Transverse colon (tissue), 4 donors: Measurements from ENCODE around the gene C1orf35. TPM values are rescaled to one million over a fixed set of nuclear protein-coding genes. Genes with fewer than 3 reads are reported as not detected.
A peak's percentile ranks its signal among the peaks of the same experiment; 100 is the strongest.

ENCODE experiments used
- DNase-seq: peaks from one replicate; pipeline ENCODE4 v3.0.0-alpha.2; 2019
- H3K27ac ChIP-seq, 4 donors: fragments of 200-600 bp; sonication (generic); 2 replicates each; pipeline ENCODE4 v1.5.1; 2016 to 2018; ENCODE audit warnings: inconsistent platforms in 4 of 4
- H3K27me3 ChIP-seq: fragments of 200-600 bp; sonication (generic); 2 replicates; pipeline ENCODE4 v1.5.1; 2017; ENCODE audit warnings: inconsistent platforms
- H3K36me3 ChIP-seq, 4 donors: fragments of 200-600 bp; sonication (generic); 2 replicates each; pipeline ENCODE4 v1.5.1; 2017 to 2019; ENCODE audit warnings: inconsistent platforms in 4 of 4
- H3K4me1 ChIP-seq, 4 donors: fragments of 200-600 bp; sonication (generic); 2 replicates each; pipeline ENCODE4 v1.5.1; 2017 to 2020; ENCODE audit warnings: inconsistent platforms in 4 of 4
- H3K4me3 ChIP-seq, 4 donors: fragments of 200-600 bp; sonication (generic); 1 replicate in 1 of 4; 2 replicates in 3 of 4; pipeline versions ENCODE4 v1.5.1 to v1.6.1; 2017 to 2019; ENCODE audit warnings: inconsistent platforms in 4 of 4
- H3K9me3 ChIP-seq, 2 donors: fragments of 200-600 bp; sonication (generic); 2 replicates each; pipeline ENCODE4 v1.5.1; 2017 to 2019; ENCODE audit warnings: inconsistent platforms in 2 of 2
- EP300 ChIP-seq: sonication (generic); formaldehyde crosslinking; IDR thresholded peaks from one replicate; pipeline ENCODE4 v1.6.1; 2017; ENCODE audit warnings: antibody characterized with exemption, low read depth
- POLR2A ChIP-seq: fragments of 450-650 bp; IDR thresholded peaks from one replicate; pipeline ENCODE4 v1.6.1; 2016; ENCODE audit warnings: antibody characterized with exemption, mild to moderate bottlenecking, moderate library complexity
- POLR2AphosphoS5 ChIP-seq, 3 donors: sonication (generic); formaldehyde crosslinking; IDR thresholded peaks; one replicate each; pipeline ENCODE4 v1.6.1; 2016; ENCODE audit warnings: antibody characterized with exemption in 3 of 3
- WGBS, 2 donors: methylation state at CpG; one replicate each; pipeline ENCODE4 v1.1.5; 2018; ENCODE audit warnings: low coverage in 1 of 2; 5-methylcytosine and 5-hydroxymethylcytosine counted together
- in situ Hi-C, 4 donors: fragments of 200-750 bp; cut with MboI; loops; one replicate each; pipeline versions ENCODE4 v1.15.0 to v1.15.1; 2017; ENCODE audit warnings: low sequenced_read_pairs in 3 of 4, low pct_ligation_motif_present in 1 of 4, low pct_unique_long_range_greater_than_20kb in 1 of 4
- intact Hi-C: fragments of 100-400 bp; cut with DNase I; formaldehyde crosslinking; loops from one replicate; pipeline ENCODE4 v1.15.1; 2023; ENCODE audit warnings: low total_unique reads
- total RNA-seq, 4 donors: library from RNA; depleted of rRNA; stranded (reverse); fragments of >200 nt; gene quantifications; one replicate each; pipeline ENCODE4 v1.1.0, GENCODE V29; 2016
- TF ChIP-seq, protein P1 (sequence below), 5 experiments: fragments of 200-600 bp in 3 of 5; fragments of 450-650 bp in 2 of 5; sonication (generic) in 3 of 5; IDR thresholded peaks; 1 replicate in 2 of 5; 2 replicates in 3 of 5; pipeline ENCODE4 v1.5.1; 2016 to 2017; ENCODE audit warnings: antibody characterized with exemption in 5 of 5, inconsistent platforms in 3 of 5, mild to moderate bottlenecking in 2 of 5, moderate library complexity in 1 of 5

The C1orf35 gene
- 10 to 100 TPM; 11.6 to 17.1 (median 15.7) TPM for total RNA-seq

DNA sequence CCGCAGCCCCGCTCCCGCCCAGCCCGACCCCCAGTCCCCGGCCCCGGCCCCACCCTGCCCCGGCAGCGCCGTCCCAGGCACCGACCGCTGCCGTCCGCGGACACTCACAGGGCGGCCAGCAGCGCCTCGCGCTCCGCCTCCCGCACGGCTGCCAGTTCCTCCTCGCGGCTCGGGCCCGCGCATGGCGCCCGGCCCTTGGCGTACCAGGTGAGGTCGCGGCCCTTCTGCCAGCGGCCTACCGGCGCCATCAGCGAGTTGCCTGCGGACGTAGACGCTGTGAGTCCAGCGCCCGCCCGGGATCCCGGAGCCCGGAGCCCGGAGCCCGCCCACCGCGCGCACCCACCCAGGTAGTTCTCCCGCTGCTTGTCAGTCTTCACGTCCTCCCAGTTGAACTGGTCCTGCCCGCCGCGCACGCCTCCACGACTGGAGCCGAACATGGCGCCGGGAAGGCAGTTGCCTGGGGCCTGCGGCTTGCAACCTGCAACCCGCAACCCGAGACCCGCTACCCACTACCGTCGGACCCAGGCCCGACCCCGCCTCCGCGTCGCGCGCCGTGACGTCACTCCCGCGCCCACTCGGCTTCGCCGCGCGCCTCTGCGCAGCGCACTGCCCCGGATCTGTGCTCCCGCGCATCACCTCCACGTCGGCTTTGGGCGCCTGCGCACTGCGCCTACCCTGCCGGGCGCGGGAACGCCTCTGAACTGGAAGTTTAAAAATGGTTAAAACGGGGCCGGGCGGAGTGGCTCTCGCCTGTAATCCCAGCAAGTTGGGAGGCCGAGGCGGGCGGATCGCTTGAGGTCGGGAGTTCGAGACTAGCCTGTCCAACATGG is at the start of gene C1orf35:
Gene C1orf35, minus strand, starts transcription at position 535 of the 830 bp plus-strand sequence. Its CDS starts 98 bp downstream, at position 437.
- TF ChIP-seq EP300 (no peak), POLR2AphosphoS5 (IDR thresholded peaks at IDR 0.05) (peak; percentile 88 to 91 (median 90)), POLR2A (peak; percentile 78)
- TF ChIP-seq, protein P1, sequence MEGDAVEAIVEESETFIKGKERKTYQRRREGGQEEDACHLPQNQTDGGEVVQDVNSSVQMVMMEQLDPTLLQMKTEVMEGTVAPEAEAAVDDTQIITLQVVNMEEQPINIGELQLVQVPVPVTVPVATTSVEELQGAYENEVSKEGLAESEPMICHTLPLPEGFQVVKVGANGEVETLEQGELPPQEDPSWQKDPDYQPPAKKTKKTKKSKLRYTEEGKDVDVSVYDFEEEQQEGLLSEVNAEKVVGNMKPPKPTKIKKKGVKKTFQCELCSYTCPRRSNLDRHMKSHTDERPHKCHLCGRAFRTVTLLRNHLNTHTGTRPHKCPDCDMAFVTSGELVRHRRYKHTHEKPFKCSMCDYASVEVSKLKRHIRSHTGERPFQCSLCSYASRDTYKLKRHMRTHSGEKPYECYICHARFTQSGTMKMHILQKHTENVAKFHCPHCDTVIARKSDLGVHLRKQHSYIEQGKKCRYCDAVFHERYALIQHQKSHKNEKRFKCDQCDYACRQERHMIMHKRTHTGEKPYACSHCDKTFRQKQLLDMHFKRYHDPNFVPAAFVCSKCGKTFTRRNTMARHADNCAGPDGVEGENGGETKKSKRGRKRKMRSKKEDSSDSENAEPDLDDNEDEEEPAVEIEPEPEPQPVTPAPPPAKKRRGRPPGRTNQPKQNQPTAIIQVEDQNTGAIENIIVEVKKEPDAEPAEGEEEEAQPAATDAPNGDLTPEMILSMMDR (IDR thresholded peaks at IDR 0.05), result peak in 1 of 5 experiments; percentile 28
- intact Hi-C loops, result no loop called here
- peaks cover 12 to 27% (median 23%) of the 10 kb centered on the region in 4 donors for H3K4me1 ChIP-seq
- H3K4me3 ChIP-seq, result peak within 1 kb of the TSS; percentile 77 to 84 (median 80)
- in situ Hi-C loops, result no loop called here
- DNase-seq, result peak; percentile 96
- H3K36me3 ChIP-seq, result peaks cover 0 to 14% (median 7%) of the 10 kb centered on the region in 4 donors
- peak within 1 kb of the TSS; percentile 93 to 98 (median 95) for H3K27ac ChIP-seq
- no peaks in the 10 kb centered on the region for H3K27me3 ChIP-seq
- WGBS, 2 donors, result 0% methylated on average over 51 of the region's 104 CpGs; no CpG with 5 or more reads in 1 of the 2 donors
- no peaks in the 10 kb centered on the region for H3K9me3 ChIP-seq

DNA sequence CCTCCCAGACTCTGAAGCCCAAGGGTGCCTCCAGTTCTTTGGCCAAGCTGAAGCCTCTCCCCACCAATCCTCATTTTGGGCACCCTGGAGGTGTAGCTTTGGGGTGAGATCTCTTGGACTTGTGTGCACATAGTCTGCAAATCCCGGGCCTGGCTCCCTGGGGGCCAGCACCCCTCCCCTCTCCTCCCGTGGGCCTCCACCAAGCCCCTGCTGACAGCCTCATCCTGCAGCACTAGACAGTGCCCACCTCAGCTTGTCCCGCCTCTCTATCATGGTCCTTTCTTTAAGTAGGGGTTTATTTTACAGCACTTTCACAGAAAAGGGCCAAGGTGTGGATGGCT is 49.8 kb upstream of the C1orf35 start:
- 78% methylated on average over 3 of the region's 3 CpGs; no CpG with 5 or more reads in 1 of the 2 donors for WGBS, 2 donors
- intact Hi-C loops, result no loop called here
- no peak for DNase-seq
- Histone ChIP-seq H3K27me3 (no peaks in the 10 kb centered on the region), H3K36me3 (no peaks in the 10 kb centered on the region), H3K4me3 (no peak overlapping the region), H3K9me3 (no peaks in the 10 kb centered on the region), H3K4me1 (peaks cover 5 to 34% (median 26%) of the 10 kb centered on the region in 4 donors), H3K27ac (peak overlapping the region in 1 of 4 donors; percentile 97)
- in situ Hi-C loops, result no loop called here
- TF ChIP-seq POLR2AphosphoS5 (IDR thresholded peaks at IDR 0.05) (no peak), EP300 (no peak), POLR2A (no peak)
- TF ChIP-seq, protein P1 (IDR thresholded peaks at IDR 0.05), result no peak

DNA sequence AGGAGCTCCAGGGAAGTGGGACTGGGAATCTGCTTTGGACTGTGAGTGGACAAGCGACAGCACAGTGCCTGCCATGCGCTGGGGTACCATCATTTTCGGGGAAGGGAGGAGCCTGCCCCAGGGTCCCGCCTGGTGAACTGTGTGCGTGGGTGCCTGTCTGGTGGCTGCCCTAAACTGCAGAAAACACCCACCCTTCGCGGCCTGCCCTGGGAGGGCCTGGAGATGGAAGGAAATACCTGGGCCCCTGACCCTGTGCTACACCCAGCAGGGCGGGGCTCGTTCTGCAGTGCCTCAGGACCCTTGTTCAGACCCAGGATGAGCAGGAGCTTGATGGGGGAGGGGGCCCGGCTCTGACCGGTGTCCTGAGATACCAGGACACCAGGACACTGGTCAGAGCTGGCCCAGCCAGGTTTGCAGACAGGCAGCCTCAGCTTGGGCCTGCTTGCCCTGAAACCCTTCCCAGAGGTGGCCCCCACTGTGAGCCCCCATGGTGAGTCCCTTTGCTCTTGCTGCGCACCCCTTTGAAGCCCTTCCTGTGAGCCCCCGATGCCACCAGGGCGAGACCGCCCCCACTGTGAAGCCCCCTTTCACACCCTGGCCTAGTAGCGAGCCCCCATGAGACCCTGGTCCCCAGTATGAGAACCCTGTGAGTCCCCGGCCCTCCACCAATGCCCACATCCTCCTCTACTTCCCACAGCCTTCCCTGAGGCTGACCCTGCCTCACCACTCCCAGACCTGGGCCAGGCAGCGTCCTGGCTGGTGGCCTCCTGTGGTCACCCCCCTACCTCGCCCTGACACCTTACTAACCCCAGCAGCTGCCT is 49.2 kb upstream of the C1orf35 start:
- in situ Hi-C loops (no loop called here), intact Hi-C loops (no loop called here)
- Histone ChIP-seq H3K4me3 (no peak overlapping the region), H3K9me3 (no peaks in the 10 kb centered on the region), H3K27ac (peak overlapping the region in 2 of 4 donors; percentile 88 to 97), H3K4me1 (peaks cover 5 to 34% (median 26%) of the 10 kb centered on the region in 4 donors), H3K27me3 (no peaks in the 10 kb centered on the region), H3K36me3 (no peaks in the 10 kb centered on the region)
- WGBS, 2 donors, result 82 to 87% methylated on average over 2 to 17 of the region's 19 CpGs
- no peak for DNase-seq
- TF ChIP-seq POLR2A (no peak), POLR2AphosphoS5 (IDR thresholded peaks at IDR 0.05) (no peak), EP300 (no peak)
- TF ChIP-seq, protein P1 (IDR thresholded peaks at IDR 0.05), result no peak
